Ovary (tissue), 3 donors: ENCODE results near the gene NOL9.
"Not testable (repeated sequence)": the region's sequence is repeated elsewhere in the genome, so short reads cannot be mapped to it uniquely, and the experiment has no call there.

Source experiments
- EP300 ChIP-seq: sonication (generic); formaldehyde crosslinking; IDR thresholded peaks from one replicate; pipeline ENCODE4 v1.6.1; 2017; ENCODE audit warnings: antibody characterized with exemption
- POLR2A ChIP-seq: fragments of 450-650 bp; IDR thresholded peaks from one replicate; pipeline ENCODE4 v1.6.1; 2017; ENCODE audit warnings: antibody characterized with exemption, mild to moderate bottlenecking, moderate library complexity
- TF ChIP-seq, protein P1 (sequence below), 3 donors: fragments of 450-650 bp in 2 of 3; fragments of 200-600 bp in 1 of 3; IDR thresholded peaks; one replicate each; pipeline versions ENCODE4 v1.5.1 to v1.8.0; 2016 to 2022; ENCODE audit warnings: antibody characterized with exemption in 3 of 3, mild to moderate bottlenecking in 1 of 3
- donor health status: DM: no; HTN: no; CAD: no.

DNA sequence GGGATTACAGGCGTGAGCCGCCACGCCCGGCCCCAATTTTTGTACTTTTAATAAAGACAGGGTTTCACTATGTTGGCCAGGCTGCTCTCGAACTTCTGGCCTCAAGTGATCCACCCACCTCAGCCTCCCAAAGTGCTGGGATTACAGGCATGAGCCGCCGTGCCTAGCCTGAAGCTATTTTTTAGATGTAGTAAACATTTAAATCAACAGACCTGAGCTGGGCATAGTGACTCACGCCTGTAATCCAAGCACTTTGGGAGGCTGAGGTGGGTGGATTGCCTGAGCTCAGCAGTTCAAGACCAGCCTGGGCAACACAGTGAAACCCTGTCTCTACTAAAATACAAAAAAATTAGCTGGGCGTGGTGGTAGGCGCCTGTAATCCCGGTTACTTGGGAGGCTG is 4.8 kb upstream of the NOL9 start:
- TF ChIP-seq POLR2A, EP300: not testable (repeated sequence)
- TF ChIP-seq, protein P1, sequence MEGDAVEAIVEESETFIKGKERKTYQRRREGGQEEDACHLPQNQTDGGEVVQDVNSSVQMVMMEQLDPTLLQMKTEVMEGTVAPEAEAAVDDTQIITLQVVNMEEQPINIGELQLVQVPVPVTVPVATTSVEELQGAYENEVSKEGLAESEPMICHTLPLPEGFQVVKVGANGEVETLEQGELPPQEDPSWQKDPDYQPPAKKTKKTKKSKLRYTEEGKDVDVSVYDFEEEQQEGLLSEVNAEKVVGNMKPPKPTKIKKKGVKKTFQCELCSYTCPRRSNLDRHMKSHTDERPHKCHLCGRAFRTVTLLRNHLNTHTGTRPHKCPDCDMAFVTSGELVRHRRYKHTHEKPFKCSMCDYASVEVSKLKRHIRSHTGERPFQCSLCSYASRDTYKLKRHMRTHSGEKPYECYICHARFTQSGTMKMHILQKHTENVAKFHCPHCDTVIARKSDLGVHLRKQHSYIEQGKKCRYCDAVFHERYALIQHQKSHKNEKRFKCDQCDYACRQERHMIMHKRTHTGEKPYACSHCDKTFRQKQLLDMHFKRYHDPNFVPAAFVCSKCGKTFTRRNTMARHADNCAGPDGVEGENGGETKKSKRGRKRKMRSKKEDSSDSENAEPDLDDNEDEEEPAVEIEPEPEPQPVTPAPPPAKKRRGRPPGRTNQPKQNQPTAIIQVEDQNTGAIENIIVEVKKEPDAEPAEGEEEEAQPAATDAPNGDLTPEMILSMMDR (IDR thresholded peaks at IDR 0.05): not testable (repeated sequence)
